GM19328 (cell line): ENCODE data around the gene SMCO4.
"Not testable (repeated sequence)": the region's sequence is repeated elsewhere in the genome, so short reads cannot be mapped to it uniquely, and the experiment has no call there.

Experiments
- ATAC-seq: cut with Tn5 transposase; IDR thresholded peaks from one replicate; pipeline ENCODE4 v1.9.1; 2021; ENCODE audit warnings: mild to moderate bottlenecking, moderate library complexity; ENCODE audit not compliant: unreplicated experiment

Gene SMCO4

GRCh38 chr11:93543292-93543977, at the start of gene SMCO4:
Gene SMCO4 (minus strand): TSS chr11:93543391. CDS start chr11:93479189, 64,202 bp downstream.
- peak; percentile 81 for ATAC-seq

- ATAC-seq = peak; percentile 72
Observed at GRCh38 chr11:93591247-93591898, 48.2 kb upstream of the SMCO4 start.

GRCh38 chr11:93589347-93589746, 46.2 kb upstream of the SMCO4 start:
- ATAC-seq = no peak

GRCh38 chr11:93587858-93588581, 44.8 kb upstream of the SMCO4 start:
- no peak for ATAC-seq

- ATAC-seq = not testable (repeated sequence)
Observed at GRCh38 chr11:93587425-93587824, 44.2 kb upstream of the SMCO4 start.

- no peak for ATAC-seq
Observed at GRCh38 chr11:93585758-93586157, 42.6 kb upstream of the SMCO4 start.

- ATAC-seq = no peak
Observed at GRCh38 chr11:93583490-93583889, 40.3 kb upstream of the SMCO4 start.

- no peak for ATAC-seq
Observed at GRCh38 chr11:93579187-93579751, 36.1 kb upstream of the SMCO4 start.

- ATAC-seq = no peak
Observed at GRCh38 chr11:93577286-93577685, 34.1 kb upstream of the SMCO4 start.

- ATAC-seq = not testable (repeated sequence)
Observed at GRCh38 chr11:93576870-93577269, 33.7 kb upstream of the SMCO4 start.

- no peak for ATAC-seq
Observed at GRCh38 chr11:93574638-93575220, 31.5 kb upstream of the SMCO4 start.

- no peak for ATAC-seq
Observed at GRCh38 chr11:93573184-93573583, 30.0 kb upstream of the SMCO4 start.

- no peak for ATAC-seq
Observed at GRCh38 chr11:93572621-93573020, 29.4 kb upstream of the SMCO4 start.

- no peak for ATAC-seq
Observed at GRCh38 chr11:93572171-93572570, 29.0 kb upstream of the SMCO4 start.

GRCh38 chr11:93571612-93572011, 28.4 kb upstream of the SMCO4 start:
- ATAC-seq = no peak

GRCh38 chr11:93570759-93571413, 27.7 kb upstream of the SMCO4 start:
- no peak for ATAC-seq

GRCh38 chr11:93569496-93569895, 26.3 kb upstream of the SMCO4 start:
- ATAC-seq = no peak

GRCh38 chr11:93568726-93569125, 25.5 kb upstream of the SMCO4 start:
- no peak for ATAC-seq

- no peak for ATAC-seq
Observed at GRCh38 chr11:93567401-93567895, 24.3 kb upstream of the SMCO4 start.

GRCh38 chr11:93564895-93565294, 21.7 kb upstream of the SMCO4 start:
- ATAC-seq = no peak
